Neural progenitor cell (in vitro differentiated cells): ENCODE measurements around the gene LAP3.

Experiments
- CTCF ChIP-seq: fragments of 200-600 bp; sonication (generic); IDR thresholded peaks from 2 replicates; pipeline ENCODE4 v1.5.1; 2017; ENCODE audit warnings: antibody characterized with exemption, mild to moderate bottlenecking
- EZH2 ChIP-seq: fragments of 200-600 bp; sonication (generic); IDR thresholded peaks from 2 replicates; pipeline ENCODE4 v1.6.1; 2017; ENCODE audit warnings: antibody characterized with exemption, mild to moderate bottlenecking, moderate library complexity

- no peak for TF ChIP-seq EZH2
- no peak for TF ChIP-seq CTCF
Measured at GRCh38 chr4:17619416-17620105, 42.6 kb downstream of the LAP3 start.
